Hematopoietic multipotent progenitor cell treated with erythropoietin and hydrocortisone succinate and interleukin-3 and kit ligand, for 4 days (in vitro differentiated cells): ENCODE measurements around the gene GOLGA6L9.
A peak's percentile ranks its signal among the peaks of the same experiment; 100 is the strongest.
"Not testable (repeated sequence)": the region's sequence is repeated elsewhere in the genome, so short reads cannot be mapped to it uniquely, and the experiment has no call there.

Experiments
- DNase-seq: peaks from one replicate; pipeline ENCODE4 v3.0.0-alpha.2; 2015

GOLGA6L9 gene

DNA sequence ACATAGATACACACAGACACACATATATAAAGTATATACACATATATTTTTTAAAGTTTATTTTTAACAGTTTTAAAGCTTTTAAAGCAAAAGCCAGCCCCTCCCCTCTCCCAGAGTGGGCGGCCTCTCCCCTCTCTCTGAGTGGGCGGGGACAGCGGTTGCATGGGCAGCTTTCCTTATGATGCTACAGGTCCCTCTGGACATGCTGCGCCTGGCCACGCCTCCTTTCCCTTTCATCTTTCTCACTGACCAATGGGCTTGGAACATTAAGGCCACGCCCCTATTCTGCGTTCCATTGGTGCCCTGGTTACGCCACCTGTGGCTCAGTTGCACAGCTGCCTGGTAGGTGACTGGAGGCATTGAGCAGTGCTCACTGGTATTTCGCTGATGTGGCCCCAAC is at the start of gene GOLGA6L9:
Gene GOLGA6L9, plus strand, starts transcription at position 124 of the 400 bp plus-strand sequence. Its CDS starts 264 bp downstream, at position 388.
- DNase-seq: not testable (repeated sequence)

GRCh38 chr15:82381330-82381955 is 48.2 kb upstream of the GOLGA6L9 start:
- DNase-seq: not testable (repeated sequence)

DNA sequence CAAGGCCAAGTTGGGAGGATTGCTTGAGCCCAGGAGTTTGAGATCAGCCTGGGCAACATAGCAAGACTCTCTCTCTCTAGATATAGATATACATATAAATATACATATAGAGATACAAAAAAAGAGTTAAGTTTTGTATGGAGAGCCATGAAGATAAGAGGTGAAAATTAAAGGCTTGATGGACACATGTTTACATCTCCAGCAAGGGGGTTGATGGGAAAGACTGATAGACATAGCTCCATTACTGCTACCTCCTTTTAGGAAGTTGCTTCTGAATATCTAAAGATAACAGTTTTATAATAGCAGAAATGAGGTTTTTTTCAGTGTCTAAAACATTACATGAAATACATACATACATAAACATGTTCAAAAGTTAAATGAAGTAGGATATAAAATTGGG is 42.4 kb upstream of the GOLGA6L9 start:
- DNase-seq: not testable (repeated sequence)

DNA sequence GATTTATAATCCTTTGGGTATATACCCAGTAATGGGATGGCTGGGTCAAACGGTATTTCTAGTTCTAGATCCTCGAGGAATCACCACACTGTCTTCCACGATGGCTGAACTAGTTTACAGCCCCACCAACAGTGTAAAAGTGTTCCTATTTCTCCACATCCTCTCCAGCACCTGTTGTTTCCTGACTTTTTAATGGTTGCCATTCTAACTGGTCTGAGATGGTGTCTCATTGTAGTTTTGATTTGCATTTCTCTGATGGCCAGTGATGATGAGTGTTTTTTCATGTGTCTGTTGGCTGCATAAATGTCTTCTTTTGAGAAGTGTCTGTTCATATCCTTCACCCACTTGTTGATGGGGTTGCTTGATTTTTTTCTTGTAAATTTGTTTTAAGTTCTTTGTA is 39.5 kb upstream of the GOLGA6L9 start:
- DNase-seq: not testable (repeated sequence)

DNA sequence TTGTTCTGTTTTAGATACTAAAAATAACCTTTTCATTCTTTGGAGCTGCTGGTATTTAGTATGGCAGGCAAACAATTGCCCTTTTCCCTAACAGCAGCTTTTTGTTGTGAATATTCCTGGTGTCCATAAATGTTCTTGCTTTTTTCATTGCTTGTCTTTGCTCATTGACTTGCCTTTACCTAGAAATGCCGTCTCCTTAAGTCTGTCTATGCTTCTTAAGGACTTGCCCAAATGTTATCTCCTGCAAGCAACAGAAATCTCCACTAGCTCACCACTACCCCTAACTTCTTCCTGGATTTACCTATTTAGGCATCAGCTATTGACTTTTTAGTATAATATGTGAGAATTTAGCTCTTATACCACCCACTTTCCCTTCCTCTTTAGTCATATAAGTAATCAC is 37.5 kb upstream of the GOLGA6L9 start:
- peak; percentile 40 for DNase-seq

- DNase-seq: no peak
Observed at GRCh38 chr15:82393671-82394070, 35.9 kb upstream of the GOLGA6L9 start.

DNA sequence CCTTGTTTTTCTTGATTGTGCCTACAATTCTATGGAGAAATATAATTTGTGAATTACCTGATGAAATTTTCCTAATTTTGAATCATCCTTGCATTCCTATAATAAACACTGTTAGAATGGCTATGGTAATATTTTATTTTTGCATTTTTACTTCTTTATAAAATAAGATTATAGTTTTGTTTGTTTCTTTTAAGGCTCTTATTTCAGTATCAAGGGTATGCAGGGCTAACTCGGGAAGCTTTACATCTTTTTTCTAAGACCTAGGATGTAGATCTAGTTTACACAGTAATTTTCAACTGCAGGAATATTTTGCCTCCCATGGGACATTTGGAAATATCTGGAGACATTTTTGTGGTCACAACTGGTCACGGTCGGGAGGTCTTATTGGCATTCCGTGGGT is 33.8 kb upstream of the GOLGA6L9 start:
- DNase-seq: not testable (repeated sequence)

DNA sequence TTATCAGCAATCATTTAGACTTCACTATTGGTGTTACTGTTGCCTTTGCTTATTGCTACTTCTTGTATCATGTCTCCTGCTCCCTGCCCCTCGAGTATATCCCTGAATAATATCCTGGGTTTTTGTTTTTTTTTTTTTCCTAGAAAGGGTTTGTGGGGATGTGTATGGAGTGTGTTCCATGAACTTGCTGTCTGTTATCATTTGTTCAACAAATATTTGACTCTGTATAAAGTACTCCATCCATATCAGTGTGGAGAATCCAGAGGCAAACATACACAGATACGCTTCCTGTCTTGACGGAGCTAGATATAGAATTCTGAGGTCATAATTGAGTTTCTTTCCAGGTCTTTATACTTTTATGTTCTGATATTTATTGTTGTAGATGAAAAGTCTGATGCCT is 31.8 kb upstream of the GOLGA6L9 start:
- no peak for DNase-seq

GRCh38 chr15:82398785-82399184 is 30.8 kb upstream of the GOLGA6L9 start:
- DNase-seq: no peak

GRCh38 chr15:82399366-82400103 is 30.1 kb upstream of the GOLGA6L9 start:
- peak; percentile 61 for DNase-seq

- DNase-seq: not testable (repeated sequence)
Observed at GRCh38 chr15:82401918-82402317, 27.7 kb upstream of the GOLGA6L9 start.

DNA sequence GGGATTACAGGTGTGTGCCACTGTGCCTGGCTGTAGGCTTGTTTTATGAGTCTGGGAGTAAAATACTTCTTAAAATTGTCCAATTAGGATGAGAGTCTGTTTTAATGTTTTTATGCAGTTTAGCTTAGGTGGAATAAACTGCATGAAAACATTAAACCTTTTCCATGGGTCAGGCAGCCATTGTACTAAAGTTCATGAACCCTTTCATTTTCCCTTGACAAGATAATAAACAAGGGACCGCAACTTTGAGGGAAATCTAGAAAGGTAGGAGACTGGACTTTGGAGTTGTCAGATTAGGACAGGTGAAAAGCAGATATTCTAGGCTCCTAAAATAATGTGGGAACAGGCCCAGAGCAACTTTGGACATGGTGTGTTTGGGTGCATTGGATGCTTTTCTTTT is 27.3 kb upstream of the GOLGA6L9 start:
- not testable (repeated sequence) for DNase-seq

- peak; percentile 39 for DNase-seq
Observed at GRCh38 chr15:82406211-82406610, 23.4 kb upstream of the GOLGA6L9 start.

GRCh38 chr15:82410306-82410705 is 19.3 kb upstream of the GOLGA6L9 start:
- DNase-seq: not testable (repeated sequence)

DNA sequence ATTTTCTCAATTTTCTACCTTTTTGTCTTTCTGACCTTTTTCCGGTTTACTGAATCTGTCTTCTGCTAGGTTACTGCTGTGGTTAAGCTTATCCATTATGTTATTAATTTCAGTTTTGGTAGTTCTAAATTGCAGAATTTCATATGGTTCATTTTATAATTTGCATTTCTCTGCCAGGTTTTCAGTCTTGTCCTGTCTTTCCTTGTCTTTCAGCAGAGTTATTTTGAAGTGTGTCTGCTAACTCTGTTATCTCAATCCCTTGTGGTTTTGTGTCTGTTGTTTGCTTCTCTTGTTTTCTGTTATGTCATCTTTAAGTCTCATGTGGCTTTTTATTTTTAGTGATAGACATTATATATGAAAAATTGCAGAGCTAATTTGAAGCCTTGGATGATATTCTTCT is 18.0 kb upstream of the GOLGA6L9 start:
- peak; percentile 78 for DNase-seq

- not testable (repeated sequence) for DNase-seq
Observed at GRCh38 chr15:82414525-82415191, 15.0 kb upstream of the GOLGA6L9 start.

- not testable (repeated sequence) for DNase-seq
Observed at GRCh38 chr15:82420516-82420915, 9.1 kb upstream of the GOLGA6L9 start.

DNA sequence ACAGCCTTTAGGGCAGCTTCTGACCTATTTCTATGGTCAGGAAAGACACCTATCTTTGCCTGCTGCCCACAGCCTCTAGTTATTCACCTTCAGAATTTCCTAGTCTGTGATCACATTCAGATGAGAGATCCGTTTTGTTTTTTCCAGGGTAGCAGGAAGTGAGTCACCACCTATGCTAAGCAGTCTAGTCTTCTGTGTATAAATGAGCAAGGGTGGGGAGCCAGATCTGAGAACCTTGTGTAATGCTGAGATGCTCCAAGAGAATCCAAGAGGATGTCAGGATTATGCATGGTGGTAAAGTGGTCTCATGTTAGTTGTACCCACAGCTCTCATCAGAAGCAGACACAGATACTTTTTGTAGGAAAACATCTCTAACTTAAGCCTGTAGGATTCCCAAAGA is 8.7 kb upstream of the GOLGA6L9 start:
- DNase-seq: not testable (repeated sequence)

DNA sequence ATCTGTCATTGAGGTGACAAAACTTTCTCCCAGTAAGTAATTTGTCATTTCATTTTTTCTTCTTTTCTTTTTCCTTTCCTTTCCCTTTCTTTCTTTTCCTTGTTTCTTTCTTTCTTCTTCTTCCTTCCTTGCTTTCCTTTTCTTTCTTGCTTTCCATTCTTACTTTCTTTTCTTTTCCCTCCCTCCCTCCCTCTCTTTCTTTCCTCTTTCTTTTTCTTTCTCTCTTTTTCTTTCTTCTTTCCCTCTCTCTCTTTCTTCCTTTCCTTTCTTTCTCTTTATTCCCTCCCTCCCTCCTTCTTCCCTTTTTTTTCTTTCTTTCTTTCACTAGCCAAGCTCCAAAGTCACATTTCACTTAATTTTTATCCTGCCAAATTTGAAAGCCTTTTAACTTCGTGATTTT is 2.5 kb upstream of the GOLGA6L9 start:
- DNase-seq: not testable (repeated sequence)

DNA sequence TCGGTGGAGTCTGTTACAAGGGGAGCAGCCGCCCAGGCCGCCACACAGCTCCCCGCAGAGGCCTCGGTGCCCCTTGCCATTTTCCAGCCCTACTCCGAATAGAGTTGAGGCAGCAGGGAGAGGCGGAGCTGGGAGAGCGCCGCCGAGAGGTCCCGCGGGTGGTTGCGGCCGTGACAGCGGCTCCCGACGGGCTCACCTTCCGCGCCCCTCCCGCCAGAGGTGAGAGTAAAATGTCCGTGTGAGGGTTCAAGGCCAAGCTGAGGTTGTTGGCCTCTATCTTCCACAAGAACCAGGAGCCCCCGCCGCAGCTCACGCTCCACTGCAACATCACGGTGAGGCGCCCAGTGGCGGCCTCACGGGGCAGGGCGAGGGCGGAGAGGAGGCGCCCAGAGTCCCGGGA is 15.8 kb downstream of the GOLGA6L9 start:
- not testable (repeated sequence) for DNase-seq

GRCh38 chr15:82457336-82457735 is 27.7 kb downstream of the GOLGA6L9 start:
- DNase-seq: not testable (repeated sequence)

- not testable (repeated sequence) for DNase-seq
Observed at GRCh38 chr15:82465629-82466028, 36.0 kb downstream of the GOLGA6L9 start.

DNA sequence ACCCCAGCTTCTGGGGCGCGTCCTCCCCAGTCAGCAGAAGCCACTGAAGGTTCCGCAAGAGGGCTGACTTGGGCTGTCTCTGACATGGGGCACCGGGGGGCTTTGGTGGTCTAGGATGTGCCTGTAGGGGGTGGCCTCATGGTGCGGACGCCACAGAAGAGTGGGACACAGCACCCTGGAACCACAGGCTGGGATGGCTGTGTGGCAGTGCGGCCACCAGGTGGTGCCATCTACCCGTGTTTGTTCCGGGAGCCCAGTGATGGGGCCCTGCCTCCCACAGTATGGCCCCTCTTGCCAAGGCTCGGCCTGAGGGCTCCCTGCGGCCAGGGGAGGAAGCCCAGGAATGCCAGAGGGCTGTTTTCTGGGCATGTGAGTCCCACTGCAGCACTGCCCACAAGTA is 38.6 kb downstream of the GOLGA6L9 start:
- not testable (repeated sequence) for DNase-seq

DNA sequence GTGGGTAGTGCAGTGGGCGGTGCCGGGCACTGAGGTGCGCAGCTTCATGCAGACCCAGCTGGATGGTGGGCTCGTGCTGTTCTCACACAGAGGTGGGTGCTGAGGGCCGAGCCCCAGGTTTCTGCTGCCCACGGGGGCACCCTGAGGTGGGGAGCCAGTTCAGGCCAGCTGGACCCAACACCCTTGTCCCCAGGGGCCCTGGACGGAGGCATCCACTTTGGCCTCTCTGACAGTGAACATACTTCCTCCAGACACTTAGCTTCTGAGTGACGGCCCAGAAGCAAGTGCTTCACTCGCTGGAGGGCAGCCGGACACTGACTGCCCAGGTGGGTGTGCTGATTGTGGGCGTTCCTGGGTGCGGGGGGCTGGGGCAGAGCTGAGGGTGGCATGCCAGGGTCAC is 39.8 kb downstream of the GOLGA6L9 start:
- DNase-seq: not testable (repeated sequence)
